ENCODE data around the gene HELZ2. TPM values are rescaled to one million over a fixed set of nuclear protein-coding genes. Genes with fewer than 3 reads are reported as not detected.
A peak's percentile ranks its signal among the peaks of the same experiment; 100 is the strongest.

Gene HELZ2
- total and polyA plus RNA-seq, 12 donors: 4.8 to 34.3 (median 12.6) TPM

DNA sequence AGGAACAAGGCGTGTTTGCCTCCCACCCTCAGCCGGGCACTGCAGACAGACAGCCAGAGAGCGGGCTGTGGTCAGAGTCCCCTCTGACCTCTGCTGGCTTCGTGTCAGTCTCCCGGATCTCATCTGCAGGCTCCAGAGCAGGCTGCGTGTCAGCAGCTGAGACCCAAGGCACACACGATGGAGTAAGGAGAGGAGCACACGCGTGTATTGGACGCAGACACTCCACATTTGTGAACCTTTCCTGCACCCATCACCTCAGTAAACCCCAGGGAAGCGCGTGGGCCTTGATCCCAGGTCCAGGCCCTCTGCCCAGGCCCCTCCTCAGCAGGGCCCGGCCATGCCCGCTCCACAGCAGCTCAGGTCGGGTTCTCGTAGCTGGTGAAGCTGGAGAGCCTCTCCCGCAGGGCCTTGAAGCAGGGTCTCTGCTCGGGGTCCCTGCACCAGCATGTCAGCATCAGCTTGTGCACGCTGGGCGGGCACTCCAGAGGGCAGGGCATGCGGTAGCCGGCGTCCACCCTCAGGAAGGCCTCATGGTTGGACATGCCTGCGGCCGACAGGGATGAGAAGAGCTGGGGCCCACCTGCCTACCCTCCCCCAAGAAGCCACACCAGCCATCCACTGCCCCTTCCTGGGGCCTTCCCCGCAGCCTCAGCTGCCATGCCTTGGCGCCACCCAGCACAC is 44.7 kb downstream of the HELZ2 start:
- DNase-seq: no peak
- TF ChIP-seq, protein P1, sequence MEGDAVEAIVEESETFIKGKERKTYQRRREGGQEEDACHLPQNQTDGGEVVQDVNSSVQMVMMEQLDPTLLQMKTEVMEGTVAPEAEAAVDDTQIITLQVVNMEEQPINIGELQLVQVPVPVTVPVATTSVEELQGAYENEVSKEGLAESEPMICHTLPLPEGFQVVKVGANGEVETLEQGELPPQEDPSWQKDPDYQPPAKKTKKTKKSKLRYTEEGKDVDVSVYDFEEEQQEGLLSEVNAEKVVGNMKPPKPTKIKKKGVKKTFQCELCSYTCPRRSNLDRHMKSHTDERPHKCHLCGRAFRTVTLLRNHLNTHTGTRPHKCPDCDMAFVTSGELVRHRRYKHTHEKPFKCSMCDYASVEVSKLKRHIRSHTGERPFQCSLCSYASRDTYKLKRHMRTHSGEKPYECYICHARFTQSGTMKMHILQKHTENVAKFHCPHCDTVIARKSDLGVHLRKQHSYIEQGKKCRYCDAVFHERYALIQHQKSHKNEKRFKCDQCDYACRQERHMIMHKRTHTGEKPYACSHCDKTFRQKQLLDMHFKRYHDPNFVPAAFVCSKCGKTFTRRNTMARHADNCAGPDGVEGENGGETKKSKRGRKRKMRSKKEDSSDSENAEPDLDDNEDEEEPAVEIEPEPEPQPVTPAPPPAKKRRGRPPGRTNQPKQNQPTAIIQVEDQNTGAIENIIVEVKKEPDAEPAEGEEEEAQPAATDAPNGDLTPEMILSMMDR (IDR thresholded peaks at IDR 0.05): no peak
- peaks cover 0 to 12% (median 8%) of the 10 kb centered on the region in 7 donors for H3K27me3 ChIP-seq
- H3K27ac ChIP-seq: no peak overlapping the region
- peak in 5 of 8 donors; percentile 7 to 20 (median 14) for ATAC-seq
- H3K4me1 ChIP-seq: no peaks in the 10 kb centered on the region
- no peaks in the 10 kb centered on the region for H3K36me3 ChIP-seq
- 81 to 83% methylated on average over 27 of the region's 27 CpGs for WGBS, 2 donors
- intact Hi-C loops (cut with DNase I): loop anchor here in 3 of 10 donors (5.0 to 10.0 kb wide), 2 partner anchors 85 to 98 kb away; partner anchors contain the start of gene GMEB2 (in 1 of the 3)
- H3K4me3 ChIP-seq: no peak overlapping the region
- H3K9me3 ChIP-seq: no peaks in the 10 kb centered on the region

GRCh38 chr20:63527184-63527583 is 46.9 kb downstream of the HELZ2 start:
- WGBS, 2 donors: 89 to 92% methylated on average over 9 of the region's 9 CpGs
- H3K9me3 ChIP-seq: peaks cover 0 to 7% (median 0%) of the 10 kb centered on the region in 11 donors
- intact Hi-C loops (cut with DNase I): loop anchor here in 3 of 10 donors (5.0 to 10.0 kb wide), 2 partner anchors 82 to 100 kb away; partner anchors contain the start of gene GMEB2 (in 1 of the 3)
- TF ChIP-seq, protein P1 (IDR thresholded peaks at IDR 0.05): no peak
- H3K27me3 ChIP-seq: no peaks in the 10 kb centered on the region
- DNase-seq: no peak
- ATAC-seq: no peak
- H3K4me1 ChIP-seq: peaks cover 4 to 12% (median 9%) of the 10 kb centered on the region in 9 donors
- no peak overlapping the region for H3K4me3 ChIP-seq
- H3K36me3 ChIP-seq: peaks cover 0 to 17% (median 4%) of the 10 kb centered on the region in 9 donors
- H3K27ac ChIP-seq: no peak overlapping the region

DNA sequence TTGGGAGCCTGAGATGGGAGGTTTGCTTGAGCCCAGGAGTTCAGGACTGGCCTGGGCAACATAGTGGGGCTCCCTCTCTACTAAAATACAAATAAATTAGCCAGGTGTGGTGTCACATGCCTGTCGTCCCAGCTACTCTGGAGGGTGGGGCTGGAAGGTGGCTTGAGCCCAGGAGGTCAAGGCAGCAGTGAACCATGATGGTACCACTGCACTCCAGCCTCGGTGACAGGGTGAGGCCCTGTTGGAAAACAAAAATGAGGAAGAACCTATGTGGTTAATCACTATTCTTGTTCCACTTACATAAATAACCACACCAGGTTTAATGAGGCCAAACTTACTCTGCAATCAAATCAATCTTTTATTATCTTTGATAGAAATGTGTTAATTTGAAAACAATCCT is 48.1 kb downstream of the HELZ2 start:
- Histone ChIP-seq H3K4me3 (no peak overlapping the region), H3K27ac (no peak overlapping the region), H3K4me1 (peaks cover 14 to 23% (median 17%) of the 10 kb centered on the region in 9 donors), H3K36me3 (peaks cover 0 to 23% (median 4%) of the 10 kb centered on the region in 9 donors), H3K27me3 (no peaks in the 10 kb centered on the region), H3K9me3 (peaks cover 0 to 7% (median 0%) of the 10 kb centered on the region in 11 donors)
- intact Hi-C loops (cut with DNase I): loop anchor here in 3 of 10 donors (5.0 to 10.0 kb wide), 2 partner anchors 81 to 101 kb away; partner anchors contain the start of gene GMEB2 (in 1 of the 3)
- ATAC-seq (no peak), DNase-seq (no peak)
- TF ChIP-seq, protein P1 (IDR thresholded peaks at IDR 0.05): no peak
- WGBS, 2 donors: 26 to 38% methylated on average over 2 of the region's 2 CpGs

- TF ChIP-seq, protein P1 (IDR thresholded peaks at IDR 0.05): no peak
- DNase-seq (no peak), ATAC-seq (no peak)
- intact Hi-C loops (cut with DNase I): loop anchor here in 3 of 10 donors (5.0 to 10.0 kb wide), 2 partner anchors 80 to 102 kb away; partner anchors contain the start of gene GMEB2 (in 1 of the 3)
- 67 to 72% methylated on average over 3 of the region's 3 CpGs for WGBS, 2 donors
- Histone ChIP-seq H3K36me3 (peaks cover 0 to 23% (median 4%) of the 10 kb centered on the region in 9 donors), H3K27ac (no peak overlapping the region), H3K27me3 (no peaks in the 10 kb centered on the region), H3K4me3 (no peak overlapping the region), H3K4me1 (peaks cover 14 to 24% (median 19%) of the 10 kb centered on the region in 9 donors), H3K9me3 (peaks cover 0 to 7% (median 0%) of the 10 kb centered on the region in 11 donors)
Measured at GRCh38 chr20:63525185-63525584, 48.9 kb downstream of the HELZ2 start.

Other genes with a start within 250 kb of the HELZ2 start
- 1 to 10 TPM in 4 of 10 donors, under 1 TPM in 2, not detected in 4; 0.38 to 1.5 (median 1.1) TPM for gene CHRNA4, start 212.9 kb downstream of the HELZ2 start, total RNA-seq
- under 1 TPM; 0.06 to 0.22 TPM for gene CHRNA4, start 212.9 kb downstream of the HELZ2 start, polyA plus RNA-seq
- gene KCNQ2, start 101.6 kb downstream of the HELZ2 start, total RNA-seq: 1 to 10 TPM in 3 of 10 donors, under 1 TPM in 1, not detected in 6; 0.26 to 3.8 (median 1.9) TPM
- gene KCNQ2, start 101.6 kb downstream of the HELZ2 start, polyA plus RNA-seq: under 1 TPM in 1 of 2 donors, not detected in 1; 0.03 TPM
- 1,000 to 10,000 TPM; 1,074 to 1,437 (median 1,307) TPM for gene EEF1A2, start 75.2 kb downstream of the HELZ2 start, total RNA-seq
- 1,000 to 10,000 TPM in 1 of 2 donors, 100 to 1,000 TPM in 1; 881 to 1,465 TPM for gene EEF1A2, start 75.2 kb downstream of the HELZ2 start, polyA plus RNA-seq
- gene PPDPF, start 53.5 kb downstream of the HELZ2 start, total RNA-seq: 100 to 1,000 TPM; 186 to 433 (median 269) TPM
- gene PPDPF, start 53.5 kb downstream of the HELZ2 start, polyA plus RNA-seq: 100 to 1,000 TPM; 261 to 324 TPM
- under 1 TPM in 2 of 10 donors, not detected in 8; 0.06 to 0.28 TPM for gene PTK6, start 36.9 kb downstream of the HELZ2 start, total RNA-seq
- gene PTK6, start 36.9 kb downstream of the HELZ2 start, polyA plus RNA-seq: under 1 TPM in 1 of 2 donors, not detected in 1; 0.03 TPM
- gene SRMS, start 26.5 kb downstream of the HELZ2 start, total RNA-seq: not detected
- gene SRMS, start 26.5 kb downstream of the HELZ2 start, polyA plus RNA-seq: not detected
- gene FNDC11, start 20.1 kb downstream of the HELZ2 start, total RNA-seq: under 1 TPM in 4 of 10 donors, not detected in 6; 0.09 to 0.23 (median 0.16) TPM
- under 1 TPM; 0.19 to 0.29 TPM for gene FNDC11, start 20.1 kb downstream of the HELZ2 start, polyA plus RNA-seq
- gene GMEB2, start 52.9 kb upstream of the HELZ2 start, total RNA-seq: 1 to 10 TPM; 4.9 to 7.5 (median 5.8) TPM
- 1 to 10 TPM; 6.0 to 8.2 TPM for gene GMEB2, start 52.9 kb upstream of the HELZ2 start, polyA plus RNA-seq
- 1 to 10 TPM; 1.7 to 9.9 (median 3.9) TPM for gene STMN3, start 79.2 kb upstream of the HELZ2 start, total RNA-seq
- gene STMN3, start 79.2 kb upstream of the HELZ2 start, polyA plus RNA-seq: 1 to 10 TPM; 9.7 TPM
- 10 to 100 TPM in 5 of 10 donors, 1 to 10 TPM in 5; 6.1 to 14.5 (median 10.3) TPM for gene RTEL1, start 84.1 kb upstream of the HELZ2 start, total RNA-seq
- gene RTEL1, start 84.1 kb upstream of the HELZ2 start, polyA plus RNA-seq: 10 to 100 TPM in 1 of 2 donors, 1 to 10 TPM in 1; 5.3 to 18.8 TPM
- 1 to 10 TPM in 4 of 10 donors, under 1 TPM in 6; 0.26 to 5.1 (median 0.57) TPM for gene TNFRSF6B, start 122.4 kb upstream of the HELZ2 start, total RNA-seq
- 10 to 100 TPM; 11.7 to 12.5 TPM for gene TNFRSF6B, start 122.4 kb upstream of the HELZ2 start, polyA plus RNA-seq
- 10 to 100 TPM; 34.9 to 51.6 (median 38.8) TPM for gene ARFRP1, start 133.7 kb upstream of the HELZ2 start, total RNA-seq
- gene ARFRP1, start 133.7 kb upstream of the HELZ2 start, polyA plus RNA-seq: 10 to 100 TPM; 43.2 to 59.1 TPM
- gene ZGPAT, start 133.8 kb upstream of the HELZ2 start, total RNA-seq: 10 to 100 TPM; 11.8 to 21.7 (median 14.7) TPM
- gene ZGPAT, start 133.8 kb upstream of the HELZ2 start, polyA plus RNA-seq: 10 to 100 TPM; 26.5 to 44.7 TPM
- 1 to 10 TPM in 9 of 10 donors, under 1 TPM in 1; 0.79 to 4.1 (median 2.7) TPM for gene LIME1, start 162.4 kb upstream of the HELZ2 start, total RNA-seq
- gene LIME1, start 162.4 kb upstream of the HELZ2 start, polyA plus RNA-seq: 10 to 100 TPM in 1 of 2 donors, 1 to 10 TPM in 1; 4.9 to 15.7 TPM
- 10 to 100 TPM; 64.4 to 85.3 (median 76.8) TPM for gene SLC2A4RG, start 165.5 kb upstream of the HELZ2 start, total RNA-seq
- gene SLC2A4RG, start 165.5 kb upstream of the HELZ2 start, polyA plus RNA-seq: 100 to 1,000 TPM in 1 of 2 donors, 10 to 100 TPM in 1; 36.3 to 114 TPM